GM10847 (cell line): ENCODE data around the gene KANSL1.

Experiments used
- POLR2A ChIP-seq: IDR thresholded peaks from 2 replicates; pipeline ENCODE4 v1.6.1; 2011; ENCODE audit not compliant: insufficient read length; ENCODE audit errors: extremely low read depth

Gene KANSL1

GRCh38 chr17:46081018-46081320 is 112.3 kb downstream of the KANSL1 start:
- no peak for TF ChIP-seq POLR2A

GRCh38 chr17:46080118-46081017 is 112.9 kb downstream of the KANSL1 start:
- TF ChIP-seq POLR2A, result no peak

- TF ChIP-seq POLR2A, result no peak
Measured at GRCh38 chr17:46078675-46079074, 114.6 kb downstream of the KANSL1 start.

- TF ChIP-seq POLR2A, result no peak
Measured at GRCh38 chr17:46074540-46074939, 118.7 kb downstream of the KANSL1 start.

GRCh38 chr17:46072998-46073397 is 120.2 kb downstream of the KANSL1 start:
- TF ChIP-seq POLR2A, result no peak

GRCh38 chr17:46071796-46072195 is 121.4 kb downstream of the KANSL1 start:
- no peak for TF ChIP-seq POLR2A

- no peak for TF ChIP-seq POLR2A
Measured at GRCh38 chr17:46064460-46064859, 128.8 kb downstream of the KANSL1 start.

- TF ChIP-seq POLR2A, result no peak
Measured at GRCh38 chr17:46063241-46063640, 130.0 kb downstream of the KANSL1 start.

GRCh38 chr17:46061435-46061834 is 131.8 kb downstream of the KANSL1 start:
- no peak for TF ChIP-seq POLR2A

- no peak for TF ChIP-seq POLR2A
Measured at GRCh38 chr17:46060461-46060860, 132.8 kb downstream of the KANSL1 start.

GRCh38 chr17:46059486-46059885 is 133.7 kb downstream of the KANSL1 start:
- TF ChIP-seq POLR2A, result no peak

GRCh38 chr17:46057366-46057765 is 135.9 kb downstream of the KANSL1 start:
- TF ChIP-seq POLR2A, result no peak

- no peak for TF ChIP-seq POLR2A
Measured at GRCh38 chr17:46056800-46057304, 136.4 kb downstream of the KANSL1 start.

- TF ChIP-seq POLR2A, result no peak
Measured at GRCh38 chr17:46053911-46054534, 139.2 kb downstream of the KANSL1 start.

- no peak for TF ChIP-seq POLR2A
Measured at GRCh38 chr17:46049656-46050055, 143.6 kb downstream of the KANSL1 start.

- no peak for TF ChIP-seq POLR2A
Measured at GRCh38 chr17:46047856-46048255, 145.4 kb downstream of the KANSL1 start.
